Medulla oblongata (tissue), 1 donor: Measurements from ENCODE around the gene KCNJ2.

Experiments
- DNase-seq: peaks from one replicate; pipeline ENCODE4 v3.0.0-alpha.2; 2015; ENCODE audit errors: extremely low spot score

The KCNJ2 gene

GRCh38 chr17:70158591-70158990, 10.7 kb upstream of the KCNJ2 start:
- no peak for DNase-seq

DNA sequence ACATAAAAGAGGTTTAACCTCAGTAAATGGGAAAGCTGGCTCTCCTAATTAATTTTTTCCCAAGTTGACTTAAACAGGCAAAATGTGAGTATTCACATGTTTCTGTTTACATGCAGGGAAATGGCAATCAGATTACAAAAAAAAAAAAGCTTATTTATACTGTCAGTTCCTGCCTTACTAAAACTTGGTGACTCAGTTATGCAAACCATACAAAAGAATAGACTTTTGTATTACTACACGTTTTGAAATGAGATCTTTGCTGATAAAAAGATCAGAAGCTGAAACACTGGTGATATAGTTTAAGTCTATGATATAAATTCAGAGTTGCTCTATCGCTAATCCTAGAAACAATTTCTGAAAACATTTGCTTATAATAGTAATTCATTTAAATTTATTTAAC, 9.4 kb upstream of the KCNJ2 start:
- DNase-seq, result no peak

DNA sequence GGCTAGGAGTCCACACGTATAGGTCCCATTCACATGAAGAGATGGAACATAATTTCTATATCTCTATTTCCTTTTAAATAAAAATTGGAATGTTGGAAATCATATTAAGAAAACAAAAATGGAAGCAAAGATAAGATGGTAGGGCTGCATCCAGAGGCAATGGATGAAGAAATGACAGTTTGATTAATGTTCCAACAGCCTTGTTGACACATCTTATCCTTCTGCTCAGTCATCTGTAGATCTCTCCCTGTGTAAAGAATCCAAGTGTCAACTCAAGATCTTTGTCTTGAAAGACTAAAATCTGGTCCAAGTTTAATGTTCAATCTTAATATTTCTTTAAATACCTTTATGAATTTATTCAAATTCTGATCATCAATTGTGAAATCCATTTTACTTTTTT, 7.8 kb upstream of the KCNJ2 start:
- DNase-seq, result no peak

GRCh38 chr17:70165383-70165782, 3.9 kb upstream of the KCNJ2 start:
- peak; percentile 2 for DNase-seq

DNA sequence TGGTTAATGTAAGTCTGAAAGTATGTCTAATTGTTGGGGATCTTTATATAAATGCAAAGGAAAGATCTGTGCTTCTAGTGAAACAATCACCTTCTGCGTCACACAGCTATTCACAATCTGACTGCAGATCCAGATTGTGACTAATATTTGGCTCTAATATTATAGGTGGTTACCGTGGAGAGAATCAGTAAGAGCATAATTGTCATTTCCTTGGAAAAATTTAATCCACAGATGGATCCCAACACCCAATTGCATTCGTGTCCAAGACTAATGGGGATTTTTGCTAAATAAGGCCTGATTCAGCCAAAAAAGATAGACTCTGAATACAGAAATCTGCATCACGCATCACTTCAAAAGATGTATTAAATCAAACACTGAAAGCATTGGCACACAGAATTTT, 2.7 kb upstream of the KCNJ2 start:
- peak; percentile 22 for DNase-seq

- DNase-seq, result peak; percentile 93
These were observed 1.0 kb upstream of the KCNJ2 start for GRCh38 chr17:70168044-70168976.

- DNase-seq, result peak; percentile 46
These were observed 621 bp downstream of the KCNJ2 start for GRCh38 chr17:70169709-70170597.

GRCh38 chr17:70171159-70171558, 1.8 kb downstream of the KCNJ2 start:
- peak; percentile 58 for DNase-seq

DNA sequence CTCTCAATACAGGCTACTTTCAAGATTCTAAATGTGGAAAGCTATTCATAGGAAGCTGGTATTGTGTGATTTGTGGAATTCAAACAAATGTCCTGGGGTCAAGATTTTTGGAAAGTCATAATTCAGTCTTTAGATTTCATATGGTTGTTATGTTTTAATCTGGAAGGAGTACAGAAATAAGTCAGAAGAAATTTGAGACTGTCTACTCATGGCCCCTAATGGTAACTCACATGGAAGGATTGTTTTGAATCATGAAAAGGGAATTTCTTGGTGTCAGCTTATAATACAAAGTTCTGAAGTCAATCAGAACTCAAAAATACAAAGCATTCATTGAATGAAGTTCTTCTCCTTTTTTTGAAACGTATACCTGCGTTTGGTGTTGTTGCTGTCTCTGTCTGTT, 3.1 kb downstream of the KCNJ2 start:
- DNase-seq, result no peak

- no peak for DNase-seq
These were observed 3.6 kb downstream of the KCNJ2 start for GRCh38 chr17:70172923-70173322.

DNA sequence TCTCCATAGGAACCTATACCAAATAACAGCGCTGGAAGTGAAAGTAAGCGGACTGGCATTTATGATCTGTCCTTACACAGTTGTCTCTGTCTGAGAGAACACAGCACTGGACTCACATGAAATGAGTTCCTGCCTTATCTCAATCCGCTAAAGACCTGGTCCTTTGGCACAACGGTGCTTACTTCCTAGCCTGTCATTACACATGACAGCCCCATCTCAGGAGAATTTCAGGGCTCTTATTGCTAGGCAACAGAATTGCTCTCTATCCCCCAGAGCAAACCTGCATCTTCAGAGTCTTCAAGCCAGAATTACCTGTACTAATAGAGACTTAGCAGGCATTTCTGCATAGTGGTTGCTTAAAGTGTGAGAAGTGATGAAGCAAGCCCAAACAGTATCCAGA, 4.3 kb downstream of the KCNJ2 start:
- peak; percentile 32 for DNase-seq

- DNase-seq, result no peak
These were observed 12.0 kb downstream of the KCNJ2 start for GRCh38 chr17:70181376-70181775.

GRCh38 chr17:70181866-70182265, 12.5 kb downstream of the KCNJ2 start:
- no peak for DNase-seq

- no peak for DNase-seq
These were observed 14.2 kb downstream of the KCNJ2 start for GRCh38 chr17:70183508-70183907.

GRCh38 chr17:70184207-70184606, 14.9 kb downstream of the KCNJ2 start:
- no peak for DNase-seq

GRCh38 chr17:70184770-70185169, 15.4 kb downstream of the KCNJ2 start:
- no peak for DNase-seq

DNA sequence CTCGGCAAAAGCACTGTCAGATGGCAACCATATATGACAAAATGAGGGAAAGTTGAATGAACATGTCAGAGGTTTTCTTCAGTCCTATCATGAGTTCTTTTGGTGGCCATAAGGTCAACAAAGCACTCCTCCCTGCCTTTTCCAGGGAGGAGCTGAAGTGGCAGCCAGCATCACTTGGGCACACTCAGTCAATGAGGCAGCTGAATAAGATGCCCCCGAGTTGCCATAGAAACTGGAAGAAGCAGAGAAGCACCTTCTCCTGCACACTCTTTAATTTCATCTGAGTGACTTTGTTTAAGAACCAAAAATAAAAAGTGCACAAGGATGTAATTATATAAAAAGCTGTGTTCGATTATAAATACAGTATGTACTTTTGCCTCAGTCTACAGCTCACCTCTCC, 16.0 kb downstream of the KCNJ2 start:
- DNase-seq, result no peak

DNA sequence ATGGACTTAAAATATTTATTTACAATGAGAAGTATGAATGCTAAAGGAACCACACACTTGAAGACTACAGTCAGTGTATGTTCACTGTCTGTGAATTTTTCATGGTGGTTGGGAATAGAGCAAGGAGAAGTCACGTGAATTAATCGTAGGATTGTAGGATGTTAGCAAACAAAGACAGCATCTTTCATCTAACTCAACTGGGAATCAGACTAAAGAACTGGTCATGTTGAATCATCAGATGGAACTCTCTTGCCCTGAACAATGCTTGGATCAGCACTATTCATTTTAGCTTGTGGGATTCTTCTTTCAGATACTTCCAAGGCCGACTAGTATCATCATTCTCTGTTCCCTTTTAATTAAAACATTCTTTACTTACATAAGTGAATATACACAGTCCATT, 18.1 kb downstream of the KCNJ2 start:
- DNase-seq, result peak; percentile 16

- no peak for DNase-seq
These were observed 21.9 kb downstream of the KCNJ2 start for GRCh38 chr17:70190959-70191805.

- DNase-seq, result no peak
These were observed 25.8 kb downstream of the KCNJ2 start for GRCh38 chr17:70195091-70195490.

DNA sequence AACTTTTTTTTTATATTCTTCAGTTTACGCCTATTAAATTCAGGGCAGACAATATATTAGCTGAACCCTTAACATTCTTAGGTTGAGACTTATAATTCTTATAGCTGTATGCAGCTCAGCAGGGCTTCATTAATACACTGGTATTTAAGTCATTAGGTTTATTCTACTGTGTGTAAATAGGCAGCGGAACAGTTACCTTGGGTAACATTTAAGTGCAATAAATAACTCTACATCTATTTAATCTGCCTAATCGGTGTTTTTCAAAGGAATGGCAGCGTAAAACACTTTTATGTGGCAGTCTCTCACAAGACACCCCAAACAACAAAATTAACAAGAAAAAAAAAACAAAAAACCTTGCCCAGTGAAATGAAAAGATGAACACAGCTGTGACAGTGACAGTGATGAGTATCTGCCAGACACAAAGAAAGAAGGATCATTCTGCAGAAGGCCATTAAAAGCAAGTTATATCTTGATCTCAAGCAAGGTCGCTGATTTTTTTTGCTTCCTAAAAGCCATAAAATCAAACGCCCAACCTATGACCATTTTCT, 32.6 kb downstream of the KCNJ2 start:
- DNase-seq, result no peak
